ENCODE measurements around the gene ITFG1.

ITFG1 gene

DNA sequence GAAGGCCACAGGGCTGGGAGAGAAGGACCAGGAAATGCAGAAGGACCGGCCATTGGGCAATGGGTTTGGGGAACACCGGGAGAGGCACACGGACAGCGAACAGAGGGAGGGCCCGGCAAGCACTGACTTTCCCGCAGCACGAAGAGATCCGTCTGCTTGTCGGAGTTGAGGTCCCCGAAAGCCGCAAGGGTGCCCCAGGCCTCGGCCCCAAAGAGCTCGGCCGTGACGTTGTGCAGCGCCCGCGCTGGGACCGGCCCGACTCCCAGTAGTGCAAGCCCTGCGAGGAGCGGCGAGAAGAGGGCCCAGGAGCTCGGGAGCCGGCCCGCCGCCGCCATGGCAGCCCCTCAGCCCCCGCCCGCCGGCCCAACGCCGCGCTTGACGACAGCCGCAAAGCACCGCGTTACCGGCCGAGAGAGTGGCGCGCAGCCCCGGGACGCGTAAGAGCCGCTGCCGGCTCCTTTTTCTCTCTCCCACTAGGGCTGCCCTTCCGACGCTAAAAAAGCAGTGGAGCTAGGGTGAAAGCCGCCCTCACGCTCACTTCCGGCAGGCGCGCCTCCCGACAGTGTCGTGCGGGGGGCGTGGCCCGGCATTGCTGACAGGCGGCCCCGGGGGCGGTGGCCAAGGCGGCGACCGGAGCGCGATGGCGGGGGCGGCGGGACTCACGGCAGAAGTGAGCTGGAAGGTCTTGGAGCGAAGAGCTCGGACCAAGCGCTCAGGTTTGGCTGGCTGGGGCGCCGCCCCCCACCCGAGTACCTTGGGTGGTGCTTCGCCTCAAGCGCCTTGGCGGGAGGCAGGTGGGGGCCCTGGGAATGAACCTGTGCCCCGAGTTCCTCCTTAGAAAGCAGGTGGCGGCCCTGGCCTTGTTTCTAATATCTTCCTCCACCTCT is at the start of gene ITFG1, which contains the start of gene PHKB:
Gene ITFG1, minus strand, starts transcription at position 353 of the 887 bp plus-strand sequence. Its CDS starts 18 bp downstream, at position 335.
Gene PHKB, plus strand, starts transcription at position 621 of the 887 bp plus-strand sequence. Its CDS starts 20 bp downstream, at position 641.
- peak; percentile 85 for DNase-seq (ENCODE audit: low read depth in 2 of 2)

DNA sequence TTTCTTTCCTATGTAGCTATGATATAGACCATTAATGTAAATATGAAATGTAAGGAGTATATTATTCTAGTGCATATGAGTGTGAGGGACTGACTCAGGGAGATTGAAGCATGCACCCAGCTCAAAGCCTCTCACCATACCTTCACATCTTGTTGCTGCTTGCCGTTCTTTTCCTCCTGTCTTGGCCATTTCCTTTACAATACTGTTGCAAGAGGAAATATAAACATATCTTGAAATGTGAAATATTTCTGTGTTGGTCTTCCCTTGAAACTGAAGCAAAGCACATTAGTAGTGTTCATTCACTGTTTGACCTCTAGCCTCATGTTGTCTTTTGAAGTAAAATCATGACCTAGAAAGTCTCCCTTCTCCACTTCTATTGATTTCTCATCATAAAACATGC is 46.8 kb upstream of the ITFG1 start:
- DNase-seq (ENCODE audit: low read depth in 2 of 2): no peak

DNA sequence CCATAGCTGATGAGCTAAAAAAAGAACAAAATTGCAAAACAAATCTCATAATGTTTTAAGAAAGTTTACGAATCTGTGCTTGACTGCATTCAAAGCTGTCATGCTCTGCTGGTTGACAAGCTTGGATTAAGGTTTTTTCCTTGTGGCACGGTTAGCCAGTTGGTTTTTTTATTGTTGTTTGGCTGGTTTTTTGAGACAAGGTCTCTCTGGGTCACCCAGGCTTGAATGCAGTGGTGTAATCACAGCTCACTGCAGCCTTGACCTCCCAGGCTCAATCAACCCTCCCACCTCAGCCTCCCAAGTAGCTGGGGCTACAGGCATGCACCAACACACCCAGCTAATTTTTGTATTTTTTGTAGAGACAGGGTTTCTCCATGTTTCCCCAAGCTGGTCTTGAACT is 45.9 kb upstream of the ITFG1 start:
- no peak for DNase-seq (ENCODE audit: low read depth in 2 of 2)

DNA sequence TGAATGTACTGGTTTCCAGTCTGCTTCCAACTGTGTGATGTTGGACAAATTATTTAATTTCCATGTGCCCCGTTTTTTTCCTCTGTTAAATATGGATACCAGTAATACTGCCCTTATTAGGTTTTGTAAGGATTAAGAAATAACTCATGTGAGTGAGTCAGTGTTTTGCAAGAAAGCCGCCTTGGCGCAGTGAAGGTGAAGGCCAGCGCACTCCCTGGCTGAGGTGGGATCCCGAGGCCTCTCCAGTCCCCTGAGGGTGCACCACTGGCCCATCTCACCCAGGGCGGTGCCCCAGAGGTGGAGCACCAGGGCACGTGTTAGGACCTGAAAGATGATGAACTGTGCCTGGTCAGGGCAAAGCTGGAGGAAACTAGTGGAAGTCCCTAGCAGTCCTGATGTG is 43.7 kb upstream of the ITFG1 start:
- no peak for DNase-seq (ENCODE audit: low read depth in 2 of 2)

DNA sequence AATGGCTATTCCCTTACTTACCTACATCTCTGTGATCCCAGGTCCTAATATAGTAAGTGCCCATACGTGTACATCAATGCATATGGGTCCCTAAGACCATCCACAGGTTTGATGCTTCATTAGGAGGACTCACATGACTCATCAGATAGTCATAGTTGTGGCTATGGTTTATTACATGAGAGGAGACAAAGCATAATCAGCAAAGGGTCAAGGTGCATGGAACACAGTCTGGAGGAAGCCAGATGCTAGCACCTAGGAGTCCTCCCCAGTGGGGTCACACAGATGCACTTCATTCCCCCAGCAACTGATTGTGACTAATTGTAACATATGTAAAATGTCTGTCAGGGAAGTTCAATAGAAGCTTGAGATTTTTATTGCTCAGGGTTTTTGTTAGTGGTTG is 43.1 kb upstream of the ITFG1 start:
- DNase-seq (ENCODE audit: low read depth in 2 of 2): peak in 1 of 2 experiments; percentile 1

DNA sequence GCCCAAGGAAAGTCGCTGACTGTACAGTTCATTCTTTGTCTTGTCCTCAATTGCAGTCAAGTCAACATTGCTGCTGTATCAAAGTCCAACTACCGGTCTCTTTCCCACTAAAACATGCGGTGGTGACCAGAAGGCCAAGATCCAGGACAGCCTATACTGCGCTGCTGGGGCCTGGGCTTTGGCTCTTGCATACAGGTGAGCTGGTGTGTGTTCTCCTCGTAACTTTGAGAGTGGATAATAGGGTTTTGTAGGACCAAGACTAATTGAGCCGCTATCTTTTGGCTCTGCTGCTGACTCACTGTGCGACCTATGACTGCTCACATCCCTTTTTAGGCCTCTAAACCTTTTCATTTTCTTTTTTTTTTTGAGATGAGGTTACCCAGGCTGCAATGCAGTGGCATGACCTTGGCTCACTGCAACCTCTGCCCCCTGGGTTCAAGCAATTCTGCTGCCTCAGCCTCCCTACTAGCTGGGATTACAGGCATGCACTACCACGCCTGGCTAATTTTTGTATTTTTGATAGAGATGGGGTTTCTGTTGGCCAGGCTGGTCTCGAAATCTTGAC is 38.9 kb upstream of the ITFG1 start:
- DNase-seq (ENCODE audit: low read depth in 2 of 2): no peak

DNA sequence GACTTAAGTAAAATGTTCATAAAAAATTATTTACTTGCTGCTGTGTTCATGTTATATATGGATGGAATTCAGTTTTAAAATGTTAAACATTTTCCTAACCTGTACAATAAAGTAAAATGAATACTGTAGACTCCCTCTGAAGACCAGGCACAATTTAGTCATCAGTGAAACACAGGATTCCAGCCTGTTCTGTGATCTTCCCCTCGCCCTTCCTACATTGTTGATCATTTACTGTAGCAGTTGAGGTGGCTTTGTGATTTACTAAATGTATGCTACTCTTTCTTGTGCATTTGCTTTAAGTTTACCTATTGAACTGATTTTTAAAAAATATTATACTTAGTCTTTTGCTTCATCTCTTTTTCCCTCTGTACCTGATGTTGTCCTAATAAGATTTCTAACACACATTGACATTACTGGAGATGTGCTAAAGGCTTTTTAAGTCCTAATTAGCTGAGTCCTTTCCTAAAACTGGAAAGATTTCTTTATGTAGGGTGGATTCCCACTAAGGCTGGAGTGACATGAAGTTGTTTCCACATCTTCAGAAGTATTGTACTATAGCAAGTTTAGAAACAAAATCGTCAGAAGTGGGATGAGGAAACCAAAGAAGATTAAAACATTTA is 38.3 kb upstream of the ITFG1 start:
- DNase-seq (ENCODE audit: low read depth in 2 of 2): no peak

DNA sequence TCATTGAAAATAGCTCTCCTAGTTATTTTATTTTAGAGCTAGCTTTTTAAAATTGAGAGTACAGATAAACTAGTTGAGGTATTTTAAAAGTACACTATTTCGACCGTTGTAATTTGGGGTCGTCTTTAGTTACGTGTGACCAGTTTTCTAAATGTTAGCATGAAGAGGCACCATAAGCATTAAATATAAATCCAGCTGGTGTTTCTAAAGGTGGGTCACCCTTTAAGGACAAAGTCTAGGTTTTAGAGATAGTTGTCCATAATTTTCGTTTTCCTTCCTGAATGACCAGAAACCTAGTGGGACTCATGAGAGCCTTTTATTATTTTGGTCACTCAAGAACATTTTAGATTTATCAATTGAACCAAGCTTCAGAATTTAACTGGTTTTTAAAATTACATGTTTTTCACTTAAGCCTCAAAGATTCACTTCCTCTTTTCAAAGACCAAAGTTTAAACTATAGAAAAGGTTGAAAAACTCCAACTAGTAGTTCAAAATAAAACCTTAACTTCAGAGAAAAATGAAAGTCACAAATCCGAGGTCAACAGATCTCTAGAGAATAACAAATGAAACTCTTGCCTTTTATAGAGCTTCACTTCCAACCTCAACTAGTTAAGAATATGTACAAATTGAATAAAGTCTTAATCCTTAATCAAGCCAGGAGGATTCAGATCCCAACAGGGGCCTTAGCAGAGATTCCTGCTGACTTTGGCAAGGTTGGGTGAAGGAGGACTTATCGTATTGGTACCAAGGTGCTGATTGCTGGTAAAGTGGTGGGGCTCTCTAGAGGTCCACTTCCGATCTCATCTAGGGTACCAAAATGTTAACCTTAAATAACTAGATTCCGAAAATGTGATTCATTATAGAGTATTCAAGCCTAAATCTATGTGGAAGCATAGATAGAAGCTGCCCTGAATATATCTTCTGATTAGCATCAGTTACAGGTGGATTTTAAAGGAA is 32.8 kb upstream of the ITFG1 start:
- no peak for DNase-seq (ENCODE audit: low read depth in 2 of 2)

DNA sequence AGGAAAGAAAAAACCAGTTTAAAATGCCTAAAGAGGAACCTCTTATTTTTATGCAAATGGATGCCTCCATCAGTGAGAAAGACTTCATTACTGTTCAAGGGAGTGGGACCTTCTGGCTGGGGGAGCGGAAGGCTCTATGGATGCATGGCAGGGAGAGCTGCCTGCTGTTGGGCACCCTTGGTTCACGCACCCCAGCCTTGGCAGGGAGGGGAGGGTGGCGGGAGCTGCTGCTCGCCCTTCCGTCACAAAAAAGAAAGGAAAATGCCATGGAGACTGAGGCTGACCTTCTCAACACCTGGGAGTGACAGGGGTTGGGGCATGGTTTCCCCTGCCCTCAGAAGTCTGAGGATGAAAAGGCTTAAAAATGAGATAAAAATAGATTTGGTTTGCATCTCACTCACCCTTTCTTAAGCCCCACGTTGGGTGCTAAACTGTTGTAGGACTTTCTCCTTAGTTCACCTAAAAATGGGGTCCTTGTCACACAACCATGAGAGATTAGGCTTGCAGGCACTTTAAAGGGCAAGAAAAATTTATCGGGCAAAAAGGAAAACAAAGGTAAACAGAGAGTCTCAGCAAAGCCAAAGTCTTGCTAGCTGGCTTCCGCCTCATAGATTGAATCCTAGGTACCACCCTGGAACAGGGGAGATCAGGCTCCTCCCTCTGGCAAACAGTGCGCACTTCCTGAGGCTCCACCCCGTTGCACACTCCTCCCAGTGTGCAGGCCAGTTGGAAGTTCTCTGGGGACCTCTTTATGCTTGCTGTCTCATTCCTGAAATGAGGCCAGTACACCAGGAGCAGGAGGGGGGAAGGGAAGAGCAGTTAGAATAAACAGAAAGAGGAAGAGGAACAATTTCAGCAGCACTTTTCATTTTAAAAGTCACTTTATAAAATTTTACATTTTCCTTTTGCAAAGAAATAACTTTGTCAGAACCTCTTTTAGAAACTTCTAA is 31.8 kb upstream of the ITFG1 start:
- peak; percentile 8 to 21 for DNase-seq (ENCODE audit: low read depth in 2 of 2)

DNA sequence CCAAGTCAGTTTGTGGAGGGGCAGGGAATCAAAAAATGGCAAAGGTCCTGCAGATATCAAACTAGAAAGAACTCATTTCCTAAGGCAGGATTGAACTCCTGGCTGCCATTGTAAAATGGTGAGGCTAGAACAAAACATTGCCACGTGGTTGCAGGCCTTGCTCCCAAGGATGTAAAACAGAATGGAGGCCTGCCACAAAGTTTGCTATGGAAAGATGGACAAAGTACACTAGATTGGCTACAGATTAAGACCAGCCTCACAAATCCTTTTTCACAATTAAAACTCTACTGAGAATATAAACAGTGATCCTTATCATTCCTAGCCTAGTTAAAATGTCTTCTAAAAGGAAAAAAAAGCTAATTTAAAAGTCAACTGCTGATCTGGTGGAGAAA is 31.2 kb upstream of the ITFG1 start:
- DNase-seq (ENCODE audit: low read depth in 2 of 2): no peak

DNA sequence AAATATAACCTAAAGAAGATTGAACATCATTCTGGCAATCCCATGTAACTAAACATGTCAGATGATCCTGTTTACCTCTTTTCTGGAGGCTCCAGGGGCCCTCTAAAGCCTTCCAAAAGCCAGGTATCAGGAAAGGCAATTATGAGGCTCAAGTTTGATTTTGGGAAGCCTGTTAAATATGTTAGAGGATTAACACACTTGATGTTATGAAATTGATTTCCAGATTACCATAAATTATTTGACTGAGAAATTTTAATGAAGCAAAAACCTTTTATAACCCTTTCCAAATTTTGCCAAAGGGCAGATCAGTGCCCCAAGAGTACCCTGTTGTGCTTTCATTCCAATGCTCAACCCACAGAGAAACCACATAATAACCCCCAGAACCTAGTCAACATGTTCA is 29.6 kb upstream of the ITFG1 start:
- DNase-seq (ENCODE audit: low read depth in 2 of 2): no peak

DNA sequence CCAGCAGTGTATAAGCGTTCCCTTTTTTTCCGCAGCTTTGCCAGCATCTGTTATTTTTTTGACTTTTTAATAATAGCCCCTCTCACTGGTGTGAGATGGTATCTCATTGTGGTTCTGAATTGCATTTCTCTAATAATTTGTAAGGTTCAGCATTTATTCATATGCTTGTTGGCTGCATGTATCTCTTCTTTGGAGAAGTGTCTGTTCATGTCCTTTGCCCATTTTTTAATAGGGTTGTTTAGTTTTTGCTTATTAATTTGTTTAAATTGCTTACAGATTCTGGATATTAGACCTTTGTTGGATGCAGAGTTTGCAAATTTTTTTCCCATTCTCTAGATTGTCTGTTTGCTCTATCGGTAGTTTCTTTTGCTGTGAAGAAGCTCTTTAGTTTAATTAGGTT is 27.2 kb upstream of the ITFG1 start:
- DNase-seq (ENCODE audit: low read depth in 2 of 2): no peak

DNA sequence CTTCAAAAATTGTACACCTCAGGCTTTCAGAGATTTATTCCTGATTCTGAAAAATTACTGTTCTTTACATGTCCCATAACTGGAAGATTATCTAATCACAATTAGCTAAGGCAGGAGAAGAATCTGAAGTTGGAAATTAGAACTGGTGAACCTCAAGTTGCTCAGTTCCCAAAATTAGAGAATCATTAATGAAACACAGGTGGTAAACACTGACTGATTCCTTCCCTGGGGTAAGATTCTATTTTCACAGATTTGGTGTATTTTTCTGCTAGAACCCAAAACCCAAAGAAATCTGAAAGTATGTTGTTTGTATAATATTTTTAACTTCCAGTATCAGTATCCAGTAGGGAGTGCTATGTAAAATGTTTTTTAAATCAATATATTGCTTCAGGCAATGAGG is 26.0 kb upstream of the ITFG1 start:
- no peak for DNase-seq (ENCODE audit: low read depth in 2 of 2)

DNA sequence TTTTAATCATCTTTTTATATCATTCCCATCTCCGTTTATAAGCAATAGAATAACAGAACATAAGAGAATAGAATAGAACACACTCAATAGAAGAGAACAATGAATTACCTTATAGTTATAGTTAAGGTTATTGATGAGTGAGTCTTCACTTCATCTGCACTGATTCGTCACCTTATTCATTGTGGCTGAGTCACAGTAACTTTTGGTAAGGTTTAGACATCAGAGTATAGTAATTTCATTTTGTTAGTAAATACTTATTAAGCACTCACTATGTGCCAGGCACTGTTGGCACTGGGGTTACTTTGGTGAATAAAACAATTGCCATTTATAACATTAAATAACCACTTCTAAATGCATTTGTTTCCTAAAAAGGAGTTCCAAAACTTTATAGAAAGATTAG is 22.8 kb upstream of the ITFG1 start:
- DNase-seq (ENCODE audit: low read depth in 2 of 2): no peak

DNA sequence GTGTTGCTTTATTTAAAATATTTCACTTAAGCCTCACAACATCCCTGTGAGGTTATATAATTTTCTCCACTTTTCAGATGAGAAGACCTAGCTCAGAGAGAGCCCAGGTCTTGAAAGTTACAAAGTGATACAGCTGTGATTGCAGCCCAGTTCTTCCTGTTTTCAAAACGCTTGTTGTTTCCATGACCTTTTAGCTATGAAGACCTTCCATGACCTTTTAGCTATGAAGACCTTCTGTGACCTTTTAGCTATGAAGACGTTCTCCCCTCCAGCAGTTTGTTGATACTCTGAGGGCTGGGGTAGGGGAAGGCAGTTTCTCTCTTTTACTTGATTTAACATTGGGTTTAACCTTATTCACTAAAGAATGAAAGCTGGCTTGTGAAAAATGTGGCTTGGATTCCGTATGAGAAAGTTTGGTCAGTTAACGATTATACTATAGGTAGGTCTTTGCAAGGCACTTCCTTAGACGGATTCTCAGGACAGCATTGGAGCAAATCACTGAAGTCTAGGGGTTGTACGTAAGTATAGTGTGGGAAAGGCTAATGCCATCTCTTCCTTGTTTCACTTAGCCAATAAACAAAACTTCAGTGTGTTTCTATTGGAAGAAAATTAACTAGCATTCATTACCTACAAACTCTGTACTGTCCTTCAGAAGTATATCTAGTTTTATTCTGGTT is 21.0 kb upstream of the ITFG1 start:
- no peak for DNase-seq (ENCODE audit: low read depth in 2 of 2)

DNA sequence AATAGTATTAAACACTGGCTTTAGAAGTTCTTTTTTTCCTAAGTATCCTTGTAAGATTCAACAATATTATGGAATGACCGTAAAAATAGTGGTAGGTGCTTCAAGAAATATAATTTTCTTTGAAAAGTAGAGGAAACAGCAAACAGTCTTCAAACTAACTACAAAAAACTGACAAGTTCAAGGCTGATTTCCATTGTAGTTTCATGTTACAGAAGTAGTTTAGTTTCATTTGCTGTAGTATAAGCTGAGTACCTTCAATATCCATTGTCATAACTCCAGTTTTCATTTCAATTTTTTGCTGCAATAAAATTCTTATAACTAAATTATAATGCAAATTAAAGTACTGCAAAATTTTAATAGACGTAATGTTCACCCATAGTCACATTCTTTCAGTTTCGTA is 19.5 kb upstream of the ITFG1 start:
- DNase-seq (ENCODE audit: low read depth in 2 of 2): no peak

DNA sequence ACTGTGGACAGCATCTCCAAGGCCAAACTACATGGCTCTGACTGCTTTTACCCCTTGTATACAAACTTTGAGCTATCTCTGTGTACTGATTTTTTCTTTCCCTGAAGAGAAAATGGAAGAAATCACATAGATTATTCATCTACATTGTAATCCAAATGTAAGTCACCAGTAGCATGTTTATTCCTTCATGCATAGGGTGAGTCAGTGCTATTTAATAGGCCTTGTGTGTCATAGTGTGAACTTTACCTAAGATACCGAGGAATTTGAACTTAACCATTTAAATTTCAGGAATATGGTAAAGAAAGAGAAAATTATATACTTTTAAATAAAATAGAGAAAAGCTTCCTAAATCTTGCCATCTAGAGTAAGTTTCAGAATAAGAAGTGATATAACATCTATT is 16.8 kb upstream of the ITFG1 start:
- peak in 1 of 2 experiments; percentile 2 for DNase-seq (ENCODE audit: low read depth in 2 of 2)

DNA sequence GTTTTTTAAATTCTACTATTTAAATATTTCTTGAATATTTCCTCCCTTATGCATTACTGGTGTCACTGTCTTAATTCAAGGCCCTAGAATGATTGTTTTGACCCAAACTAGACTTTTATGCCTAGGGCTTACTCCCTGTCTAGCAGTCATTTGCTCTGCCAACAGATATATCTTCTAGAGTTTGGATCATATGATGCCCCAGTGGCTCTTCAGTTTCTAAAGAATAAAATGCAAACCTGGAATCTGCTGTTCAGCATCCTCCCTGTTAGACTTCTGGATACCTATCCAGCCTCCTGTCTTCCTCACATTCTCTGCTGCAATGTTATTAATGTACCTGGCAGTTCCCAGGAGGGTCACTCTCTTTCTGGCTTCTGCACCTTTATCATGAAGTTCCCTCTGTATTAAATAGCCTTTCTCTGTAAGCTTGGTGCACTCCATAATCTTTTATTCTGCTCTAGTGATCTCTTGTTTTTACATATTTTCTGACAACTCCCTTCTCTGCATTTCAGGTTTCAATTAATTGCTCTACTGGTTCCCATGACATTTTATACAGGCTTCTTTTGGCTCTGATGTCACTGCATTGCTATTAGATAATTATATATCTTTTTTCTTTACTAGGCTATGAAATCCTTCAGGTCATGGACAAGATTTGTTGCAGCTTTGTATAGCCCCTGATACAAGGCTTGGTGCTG is 15.9 kb upstream of the ITFG1 start:
- DNase-seq (ENCODE audit: low read depth in 2 of 2): no peak

DNA sequence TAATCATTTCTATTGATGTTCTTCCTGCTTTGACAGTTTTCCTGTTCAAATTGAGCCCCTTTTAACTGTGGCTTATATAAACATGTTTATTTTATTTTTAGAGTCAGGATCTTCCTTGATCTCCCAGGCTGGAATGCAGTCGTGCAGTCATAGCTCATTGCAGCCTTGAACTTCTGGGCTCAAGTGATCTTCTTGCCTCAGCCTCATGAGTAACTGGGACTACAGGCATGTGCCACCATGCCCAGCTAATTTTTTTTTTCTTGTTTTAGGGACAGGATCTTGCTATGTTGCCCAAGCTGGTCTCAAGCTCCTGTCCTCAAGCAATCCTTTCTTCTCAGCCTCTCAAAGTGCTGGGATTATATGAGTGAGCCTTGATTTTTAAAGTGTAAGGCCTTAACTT is 14.9 kb upstream of the ITFG1 start:
- DNase-seq (ENCODE audit: low read depth in 2 of 2): no peak
